Mammary epithelial cell (primary cell): Measurements from ENCODE around the gene OR51I2.

Experiments used
- CTCF ChIP-seq, 2 donors: IDR thresholded peaks in 1 of 2; conservative IDR thresholded peaks in 1 of 2; 2 replicates each; pipeline ENCODE4 v1.5.1; 2011 to 2012; ENCODE audit warnings: inconsistent platforms in 2 of 2, low read length in 2 of 2, mild to moderate bottlenecking in 2 of 2, control low read depth in 1 of 2, low read depth in 1 of 2; ENCODE audit not compliant: insufficient read depth in 1 of 2; ENCODE audit errors: extremely low read depth in 1 of 2
- EZH2 ChIP-seq: IDR thresholded peaks from 2 replicates; pipeline ENCODE4 v1.6.1; 2012; ENCODE audit warnings: low read length, inconsistent platforms, borderline replicate concordance

DNA sequence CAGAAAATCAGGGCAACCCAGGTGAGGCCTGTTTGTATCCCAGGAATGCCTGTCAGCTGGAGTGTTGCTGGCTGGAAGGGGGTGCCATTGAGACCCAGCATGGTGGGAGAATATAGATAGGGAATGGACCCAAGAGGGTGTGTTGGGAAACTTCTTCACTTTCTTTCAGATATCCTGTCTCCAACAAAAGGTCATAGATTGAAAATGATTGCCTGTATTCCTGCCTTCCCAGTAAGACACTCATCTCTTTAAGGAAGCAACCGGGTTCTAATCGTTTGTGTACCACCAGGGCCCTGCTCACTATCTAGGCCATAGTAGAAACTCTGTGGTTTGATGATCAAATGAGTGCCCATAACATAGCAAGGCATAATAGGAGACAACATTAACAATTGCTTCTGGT, 7.7 kb upstream of the OR51I2 start, which contains the start of gene OR51I1:
- no peak for TF ChIP-seq CTCF (conservative IDR thresholded peaks at IDR 0.05 in 1 of 2, IDR thresholded peaks at IDR 0.05 in 1 of 2; ENCODE audit: extremely low read depth in 1 of 2, insufficient read depth in 1 of 2, low read depth in 1 of 2, low read length in 2 of 2)
- no peak for TF ChIP-seq EZH2
